Lung (tissue), 16 donors: Measurements from ENCODE around the gene FAM25A. TPM values are rescaled to one million over a fixed set of nuclear protein-coding genes. Genes with fewer than 3 reads are reported as not detected.
"Not testable (repeated sequence)": the region's sequence is repeated elsewhere in the genome, so short reads cannot be mapped to it uniquely, and the experiment has no call there.

Source experiments
- ATAC-seq: fragments of 200-7000 bp; cut with Tn5 transposase; one replicate; pipeline ENCODE4 v1.9.1; 2020; ENCODE audit warnings: moderate number of reproducible peaks; ENCODE audit not compliant: insufficient read depth, low FRiP score
- DNase-seq, 3 donors: peaks; one replicate each; pipeline ENCODE4 v3.0.0-alpha.2; 2013 to 2017
- H3K27ac ChIP-seq, 2 donors: one replicate each; pipeline ENCODE4 v1.5.1; 2013; ENCODE audit warnings: mild to moderate bottlenecking in 2 of 2, moderate library complexity in 2 of 2, control low read depth in 1 of 2, inconsistent platforms in 1 of 2, low read depth in 1 of 2, low read length in 1 of 2
- H3K27me3 ChIP-seq, 3 donors: one replicate each; pipeline ENCODE4 v1.5.1; 2013; ENCODE audit warnings: low read length in 2 of 3; ENCODE audit not compliant: control insufficient read depth in 3 of 3, insufficient read depth in 3 of 3
- H3K36me3 ChIP-seq, 4 donors: one replicate each; pipeline ENCODE4 v1.5.1; 2013; ENCODE audit warnings: low read length in 4 of 4, mild to moderate bottlenecking in 1 of 4, moderate library complexity in 1 of 4; ENCODE audit not compliant: control insufficient read depth in 4 of 4, insufficient read depth in 4 of 4
- H3K4me1 ChIP-seq, 5 donors: one replicate each; pipeline ENCODE4 v1.5.1; 2013; ENCODE audit warnings: low read length in 5 of 5, mild to moderate bottlenecking in 2 of 5, moderate library complexity in 1 of 5; ENCODE audit not compliant: control insufficient read depth in 5 of 5, insufficient read depth in 5 of 5
- H3K4me3 ChIP-seq: one replicate; pipeline ENCODE4 v1.5.1; 2013; ENCODE audit warnings: mild to moderate bottlenecking, control low read depth, moderate library complexity
- H3K9ac ChIP-seq, 2 donors: one replicate each; pipeline ENCODE4 v1.5.1; 2013; ENCODE audit warnings: low read length in 2 of 2, control low read depth in 1 of 2; ENCODE audit not compliant: insufficient read depth in 1 of 2
- H3K9me3 ChIP-seq, 4 donors: one replicate each; pipeline ENCODE4 v1.5.1; 2013; ENCODE audit warnings: low read length in 3 of 4, mild to moderate bottlenecking in 1 of 4, moderate library complexity in 1 of 4; ENCODE audit not compliant: control insufficient read depth in 4 of 4, insufficient read depth in 3 of 4
- CTCF ChIP-seq: IDR thresholded peaks from 2 replicates; pipeline ENCODE4 v1.5.1; 2012; ENCODE audit warnings: mild to moderate bottlenecking; ENCODE audit errors: control extremely low read depth, extremely low read depth
- WGBS, 2 donors: extraction: QIAGEN DNeasy Blood & Tissue Kit; methylation state at CpG; one replicate each; pipeline ENCODE4 v1.1.7; 2013; 5-methylcytosine and 5-hydroxymethylcytosine counted together
- long read RNA-seq, 5 donors: transcript quantifications; one replicate each; lab custom pipeline, GENCODE V29; 2026
- polyA plus RNA-seq, 2 donors: library from polyadenylated mRNA; stranded (reverse); fragments of 200-250 nt; gene quantifications; one replicate each; pipeline ENCODE4 v1.2.1, GENCODE V29; 2013
- total RNA-seq, 2 donors: library from RNA; depleted of rRNA in 1 of 2; stranded (reverse); fragments of >200 nt in 1 of 2; gene quantifications; one replicate each; pipeline ENCODE4 v1.2.1, GENCODE V29; 2014 to 2021
- donor health status: control.
- donor health status: control.
- donor health status: Bipolar disorder and iron deficiency.
- donor health status: healthy.
- donor health status: DM: yes; HTN: yes; CAD: no.

Gene FAM25A
- total RNA-seq, result not detected
- polyA plus RNA-seq, result under 1 TPM in 1 of 2 donors, not detected in 1; 0.45 TPM
- long read RNA-seq, donor 1, result 0 reads
- long read RNA-seq, donor 2, result 0 reads
- long read RNA-seq, donor 3, result 0 reads
- long read RNA-seq, donor 4, result 0 reads
- long read RNA-seq, donor 5, result 0 reads

DNA sequence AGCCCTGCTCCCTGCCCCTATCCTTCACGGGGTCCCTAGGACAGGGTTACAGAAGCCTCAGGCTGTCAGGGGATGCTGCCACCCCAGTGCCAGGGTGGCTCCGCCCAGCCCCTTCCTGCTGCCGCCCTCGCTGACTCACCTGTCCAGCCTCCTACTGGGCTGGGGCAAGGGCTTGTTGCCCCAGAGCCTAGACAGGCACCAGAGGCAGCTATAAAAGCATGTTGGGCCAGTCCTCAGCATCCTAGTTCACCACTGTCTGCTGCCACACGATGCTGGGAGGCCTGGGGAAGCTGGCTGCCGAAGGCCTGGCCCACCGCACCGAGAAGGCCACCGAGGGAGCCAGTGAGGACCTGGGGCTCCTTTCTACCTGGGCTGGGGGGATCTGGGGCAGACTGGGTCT lies at the start of gene FAM25A:
Gene FAM25A (plus strand): TSS at position 239 of the 400 bp plus-strand sequence. CDS start 31 bp downstream, at position 270.
- H3K4me3 ChIP-seq, ATAC-seq, H3K36me3 ChIP-seq, H3K27ac ChIP-seq, H3K27me3 ChIP-seq, H3K9me3 ChIP-seq, H3K9ac ChIP-seq, DNase-seq, H3K4me1 ChIP-seq: not testable (repeated sequence)
- 89 to 93% methylated on average over 9 of the region's 9 CpGs for WGBS, 2 donors

GRCh38 chr10:86970982-86971231 lies 49.2 kb upstream of the FAM25A start:
- H3K36me3 ChIP-seq, result no peaks in the 10 kb centered on the region
- DNase-seq, result no peak
- peak; percentile 10 for ATAC-seq
- H3K27ac ChIP-seq, result peak overlapping the region; percentile 83 to 98
- H3K9ac ChIP-seq, result peak overlapping the region; percentile 86 to 90
- no peaks in the 10 kb centered on the region for H3K9me3 ChIP-seq
- peaks cover 0 to 13% (median 6%) of the 10 kb centered on the region in 3 donors for H3K27me3 ChIP-seq
- WGBS, 2 donors, result 0 to 1% methylated on average over 20 of the region's 20 CpGs
- no peak for TF ChIP-seq CTCF
- H3K4me3 ChIP-seq, result peak overlapping the region; percentile 53
- H3K4me1 ChIP-seq, result peaks cover 0 to 49% (median 35%) of the 10 kb centered on the region in 5 donors

DNA sequence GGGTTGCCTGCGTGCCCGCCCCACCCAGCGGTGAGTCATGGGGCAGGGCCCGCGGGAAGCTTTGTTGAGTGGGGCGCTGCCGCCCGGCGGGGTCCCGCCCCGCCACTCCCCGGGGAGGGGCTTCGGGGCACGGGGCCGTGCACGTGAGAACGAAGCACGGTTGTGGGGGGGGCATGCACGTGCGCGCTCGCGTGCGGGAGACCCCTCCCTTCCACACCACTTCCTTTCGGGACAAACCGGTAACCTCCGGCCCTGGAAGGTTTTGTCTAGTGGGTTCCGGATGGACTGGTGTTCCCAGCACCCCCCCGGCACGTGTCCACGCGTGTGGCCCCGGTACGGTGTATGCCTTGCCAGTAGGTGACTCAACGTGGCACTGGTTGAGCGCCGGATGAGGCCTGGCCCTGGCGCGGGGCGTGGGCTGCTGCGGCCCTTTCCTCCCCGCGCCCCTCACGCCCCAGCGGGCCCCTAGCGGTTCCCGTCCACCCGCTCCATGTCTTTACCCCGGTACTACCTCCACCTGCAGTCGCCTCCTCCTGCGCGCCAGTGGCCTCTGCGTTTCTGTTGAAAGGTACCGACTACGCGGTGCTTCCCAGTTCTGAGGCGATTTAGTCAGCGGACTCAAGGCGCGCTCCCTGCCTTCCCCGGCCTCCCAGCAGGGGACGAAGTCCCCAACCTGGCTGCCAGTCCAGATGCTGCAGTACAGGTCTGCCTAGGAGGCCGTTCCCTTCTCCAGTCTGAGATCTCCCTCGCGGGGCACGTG lies 48.7 kb upstream of the FAM25A start:
- peak; percentile 84 to 92 (median 88) for DNase-seq
- H3K9ac ChIP-seq, result peak overlapping the region; percentile 26 to 90
- peak; percentile 89 for ATAC-seq
- TF ChIP-seq CTCF, result no peak
- H3K36me3 ChIP-seq, result no peaks in the 10 kb centered on the region
- 6 to 11% methylated on average over 55 to 66 of the region's 66 CpGs for WGBS, 2 donors
- H3K4me3 ChIP-seq, result peak overlapping the region; percentile 53
- peak overlapping the region; percentile 83 to 98 for H3K27ac ChIP-seq
- peaks cover 0 to 44% (median 33%) of the 10 kb centered on the region in 5 donors for H3K4me1 ChIP-seq
- peaks cover 0 to 13% (median 6%) of the 10 kb centered on the region in 3 donors for H3K27me3 ChIP-seq
- no peaks in the 10 kb centered on the region for H3K9me3 ChIP-seq

DNA sequence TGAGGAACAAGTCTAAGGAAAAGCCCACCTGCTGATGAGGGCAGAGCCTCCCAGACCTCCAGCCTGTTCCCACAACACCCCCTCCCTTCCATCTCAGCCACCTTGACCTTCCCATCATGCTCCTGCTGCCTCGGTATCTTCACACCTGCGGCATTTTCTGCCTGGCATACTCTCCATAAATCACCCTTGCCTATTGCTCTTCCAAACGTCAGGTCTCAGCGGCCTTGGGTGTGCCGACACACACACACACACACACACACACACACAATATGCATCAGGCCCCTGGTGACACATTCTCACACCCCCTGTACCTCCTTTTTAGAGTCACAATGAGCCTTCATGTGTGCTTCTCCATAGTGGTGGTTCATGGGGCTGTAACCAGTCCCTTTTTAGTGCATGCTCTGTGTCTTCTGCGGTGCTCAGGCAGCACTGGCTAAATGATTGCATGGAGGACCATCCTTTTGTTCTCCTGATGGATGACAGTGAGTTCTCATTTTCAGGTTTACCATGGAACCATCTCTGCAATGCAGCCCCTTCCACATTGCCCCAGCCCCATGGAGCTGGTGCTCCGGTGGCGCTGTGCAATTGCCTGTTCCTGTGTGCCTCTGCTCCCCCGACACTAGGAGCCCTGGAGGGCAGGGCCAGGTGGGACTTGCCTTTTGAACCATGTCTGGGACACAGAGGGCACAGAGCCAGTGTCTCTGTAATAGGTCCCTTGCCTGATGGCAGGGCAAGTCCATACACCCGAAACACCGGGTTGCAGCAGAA lies 47.3 kb upstream of the FAM25A start:
- peak in 1 of 3 donors; percentile 6 for DNase-seq
- no peak for ATAC-seq
- Histone ChIP-seq H3K27ac (peak overlapping the region in 1 of 2 donors; percentile 98), H3K27me3 (peaks cover 0 to 10% (median 2%) of the 10 kb centered on the region in 3 donors), H3K9me3 (no peaks in the 10 kb centered on the region), H3K36me3 (no peaks in the 10 kb centered on the region), H3K4me1 (peaks cover 0 to 35% (median 20%) of the 10 kb centered on the region in 5 donors), H3K9ac (no peak overlapping the region), H3K4me3 (no peak overlapping the region)
- TF ChIP-seq CTCF, result no peak
- WGBS, 2 donors, result 90 to 93% methylated on average over 11 of the region's 11 CpGs
